Measurements from ENCODE around the gene PRRC2A. TPM values are rescaled to one million over a fixed set of nuclear protein-coding genes. Genes with fewer than 3 reads are reported as not detected.

The PRRC2A gene
- total RNA-seq, 3 donors from 2014 or later (not counting 1 experiment from before 2014, with no cell fraction given), result 264 to 294 (median 294) TPM

Other genes with a start within 250 kb of the PRRC2A start
- gene MICA, start 217.1 kb upstream of the PRRC2A start, total RNA-seq, result 10 to 100 TPM in 2 of 3 donors, 1 to 10 TPM in 1; 9.3 to 19.7 (median 11.4) TPM
- gene MICB, start 122.6 kb upstream of the PRRC2A start, total RNA-seq, result 10 to 100 TPM; 33.5 to 39.0 (median 37.6) TPM
- not detected for gene MCCD1, start 91.8 kb upstream of the PRRC2A start, total RNA-seq
- 100 to 1,000 TPM; 506 to 571 (median 534) TPM for gene DDX39B, start 78.7 kb upstream of the PRRC2A start, total RNA-seq
- gene ATP6V1G2, start 74.1 kb upstream of the PRRC2A start, total RNA-seq, result 1 to 10 TPM; 1.0 to 2.5 (median 2.1) TPM
- 10 to 100 TPM in 2 of 3 donors, 1 to 10 TPM in 1; 8.1 to 10.9 (median 10.7) TPM for gene NFKBIL1, start 73.1 kb upstream of the PRRC2A start, total RNA-seq
- 10 to 100 TPM in 1 of 3 donors, 1 to 10 TPM in 2; 7.6 to 13.1 (median 8.7) TPM for gene LTA, start 48.4 kb upstream of the PRRC2A start, total RNA-seq
- 10 to 100 TPM; 24.2 to 60.8 (median 46.9) TPM for gene TNF, start 45.1 kb upstream of the PRRC2A start, total RNA-seq
- gene LTB, start 38.3 kb upstream of the PRRC2A start, total RNA-seq, result 10 to 100 TPM; 17.7 to 42.1 (median 32.6) TPM
- gene LST1, start 34.4 kb upstream of the PRRC2A start, total RNA-seq, result 100 to 1,000 TPM in 1 of 3 donors, 10 to 100 TPM in 2; 25.4 to 120 (median 50.5) TPM
- 100 to 1,000 TPM; 120 to 173 (median 137) TPM for gene NCR3, start 27.7 kb upstream of the PRRC2A start, total RNA-seq
- gene AIF1, start 5.5 kb upstream of the PRRC2A start, total RNA-seq, result 10 to 100 TPM in 2 of 3 donors, 1 to 10 TPM in 1; 8.7 to 47.0 (median 17.9) TPM
- 100 to 1,000 TPM; 264 to 303 (median 274) TPM for gene BAG6, start 31.9 kb downstream of the PRRC2A start, total RNA-seq
- 1 to 10 TPM; 2.6 to 2.8 (median 2.7) TPM for gene APOM, start 35.2 kb downstream of the PRRC2A start, total RNA-seq
- gene C6orf47, start 40.1 kb downstream of the PRRC2A start, total RNA-seq, result 10 to 100 TPM; 25.9 to 29.9 (median 27.4) TPM
- gene GPANK1, start 44.3 kb downstream of the PRRC2A start, total RNA-seq, result 10 to 100 TPM; 16.0 to 20.3 (median 18.2) TPM
- gene CSNK2B, start 45.4 kb downstream of the PRRC2A start, total RNA-seq, result 100 to 1,000 TPM; 140 to 157 (median 141) TPM
- gene LY6G5B, start 49.3 kb downstream of the PRRC2A start, total RNA-seq, result 10 to 100 TPM; 39.9 to 50.0 (median 46.0) TPM
- 1 to 10 TPM; 2.0 to 7.9 (median 2.7) TPM for gene LY6G5C, start 60.4 kb downstream of the PRRC2A start, total RNA-seq
- gene ABHD16A, start 82.6 kb downstream of the PRRC2A start, total RNA-seq, result 10 to 100 TPM; 92.0 to 97.6 (median 94.2) TPM
- gene LY6G6F, start 86.2 kb downstream of the PRRC2A start, total RNA-seq, result 1 to 10 TPM in 2 of 3 donors, under 1 TPM in 1; 0.97 to 3.2 (median 1.4) TPM
- gene LY6G6D, start 94.6 kb downstream of the PRRC2A start, total RNA-seq, result under 1 TPM in 1 of 3 donors, not detected in 2; 0.94 TPM
- gene LY6G6C, start 101.0 kb downstream of the PRRC2A start, total RNA-seq, result not detected
- 10 to 100 TPM in 2 of 3 donors, 1 to 10 TPM in 1; 9.4 to 19.0 (median 12.8) TPM for gene MPIG6B, start 102.7 kb downstream of the PRRC2A start, total RNA-seq
- gene DDAH2, start 108.6 kb downstream of the PRRC2A start, total RNA-seq, result 10 to 100 TPM; 22.3 to 36.1 (median 24.6) TPM
- 100 to 1,000 TPM; 348 to 363 (median 355) TPM for gene CLIC1, start 115.8 kb downstream of the PRRC2A start, total RNA-seq
- gene MSH5, start 119.3 kb downstream of the PRRC2A start, total RNA-seq, result 10 to 100 TPM; 28.2 to 44.6 (median 43.7) TPM
- 10 to 100 TPM in 1 of 3 donors, 1 to 10 TPM in 2; 5.4 to 14.5 (median 6.9) TPM for gene SAPCD1, start 141.9 kb downstream of the PRRC2A start, total RNA-seq
- gene VWA7, start 156.6 kb downstream of the PRRC2A start, total RNA-seq, result 1 to 10 TPM; 2.4 to 4.7 (median 3.2) TPM
- gene VARS1, start 175.0 kb downstream of the PRRC2A start, total RNA-seq, result 10 to 100 TPM; 45.2 to 58.6 (median 49.2) TPM
- gene LSM2, start 186.3 kb downstream of the PRRC2A start, total RNA-seq, result 10 to 100 TPM; 28.1 to 34.9 (median 29.2) TPM
- gene HSPA1L, start 194.6 kb downstream of the PRRC2A start, total RNA-seq, result 1 to 10 TPM; 2.0 to 4.5 (median 3.6) TPM
- gene HSPA1A, start 194.8 kb downstream of the PRRC2A start, total RNA-seq, result 10 to 100 TPM; 24.4 to 34.6 (median 34.5) TPM
- 100 to 1,000 TPM in 1 of 3 donors, 10 to 100 TPM in 1, 1 to 10 TPM in 1; 8.5 to 112 (median 15.3) TPM for gene HSPA1B, start 207.0 kb downstream of the PRRC2A start, total RNA-seq
- gene NEU1, start 242.1 kb downstream of the PRRC2A start, total RNA-seq, result 10 to 100 TPM; 36.1 to 69.6 (median 51.5) TPM

Measured in natural killer cell (primary cell).